Measurements from ENCODE around the gene OXGR1. TPM values are rescaled to one million over a fixed set of nuclear protein-coding genes. Genes with fewer than 3 reads are reported as not detected.
"Not testable (repeated sequence)": the region's sequence is repeated elsewhere in the genome, so short reads cannot be mapped to it uniquely, and the experiment has no call there.

The OXGR1 gene
- total RNA-seq, 8 experiments from 2014 or later = 0.14 to 0.54 (median 0.39) TPM; not detected in 4

DNA sequence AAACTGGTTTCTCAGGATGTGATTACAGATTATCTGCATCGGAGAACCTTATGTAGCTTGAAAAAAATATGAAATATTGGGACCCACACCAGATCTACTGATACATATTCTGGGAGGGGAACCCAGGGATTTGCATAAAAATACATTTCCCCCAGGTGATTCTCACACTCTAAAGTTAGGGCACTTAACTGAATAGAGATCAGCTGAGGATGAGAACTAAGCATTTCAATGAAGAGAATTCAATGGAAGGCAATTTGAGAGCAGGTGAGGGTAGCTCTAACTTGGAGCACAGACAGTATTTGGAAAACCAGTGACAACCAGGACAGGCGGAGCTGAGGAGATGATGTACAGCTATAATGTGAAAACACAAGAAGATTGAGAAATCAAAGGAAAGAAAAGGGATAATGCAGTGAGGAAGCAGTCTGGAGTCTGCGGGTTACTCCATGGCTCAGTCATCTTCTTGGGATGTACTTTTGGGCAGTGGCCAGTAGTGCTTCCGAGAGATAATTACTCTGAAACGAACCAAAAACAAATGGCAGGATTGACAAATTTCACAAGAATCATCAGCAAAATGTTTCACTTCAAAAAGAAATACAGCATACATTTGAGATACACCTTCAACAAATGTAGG lies 6.1 kb upstream of the OXGR1 start:
- ATAC-seq (replicated peaks in 6 of 8) = no peak
- Histone ChIP-seq H3K4me1 (replicated peaks in 1 of 2) (no peaks in the 10 kb centered on the region), H3K4me3 (no peak overlapping the region), H3K27ac (no peak overlapping the region)
- in situ Hi-C loops (cut with MboI; ENCODE audit: low pct_unique_long_range_greater_than_20kb in 2 of 9, low sequenced_read_pairs in 9 of 9, unreplicated experiment in 9 of 9) = no loop called here
- WGBS, 10 experiments = 17 to 100% (median 65%) methylated on average over 1 to 5 of the region's 5 CpGs

DNA sequence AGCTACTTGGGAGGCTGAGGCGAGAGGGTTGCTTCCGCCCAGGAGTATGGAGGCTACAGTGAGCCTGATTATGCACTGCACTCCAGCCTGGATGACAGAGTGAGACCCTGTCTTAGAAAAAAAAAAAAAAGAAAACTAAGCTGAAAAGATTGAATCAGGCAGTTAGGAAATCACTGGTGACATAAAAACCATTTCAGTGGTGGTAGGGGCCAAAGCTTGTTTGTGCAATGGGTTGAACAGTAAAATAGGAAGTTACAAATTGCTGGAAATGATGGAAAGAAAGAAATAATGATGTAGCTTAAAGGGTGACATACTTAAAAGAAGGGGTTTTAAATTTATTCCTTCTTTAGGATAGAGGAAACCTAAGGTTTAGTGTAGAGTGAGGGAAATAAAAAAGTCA lies 4.8 kb upstream of the OXGR1 start:
- no peak for ATAC-seq (replicated peaks in 6 of 8)
- H3K27ac ChIP-seq = no peak overlapping the region
- peaks cover 0 to 4% of the 10 kb centered on the region in 2 donors for H3K4me1 ChIP-seq (replicated peaks in 1 of 2)
- no peak overlapping the region for H3K4me3 ChIP-seq
- in situ Hi-C loops (cut with MboI; ENCODE audit: low pct_unique_long_range_greater_than_20kb in 2 of 9, low sequenced_read_pairs in 9 of 9, unreplicated experiment in 9 of 9) = no loop called here
- 92 to 100% (median 100%) methylated on average over 1 to 2 of the region's 2 CpGs; no CpG with 5 or more reads in 3 of the 10 experiments for WGBS, 10 experiments

DNA sequence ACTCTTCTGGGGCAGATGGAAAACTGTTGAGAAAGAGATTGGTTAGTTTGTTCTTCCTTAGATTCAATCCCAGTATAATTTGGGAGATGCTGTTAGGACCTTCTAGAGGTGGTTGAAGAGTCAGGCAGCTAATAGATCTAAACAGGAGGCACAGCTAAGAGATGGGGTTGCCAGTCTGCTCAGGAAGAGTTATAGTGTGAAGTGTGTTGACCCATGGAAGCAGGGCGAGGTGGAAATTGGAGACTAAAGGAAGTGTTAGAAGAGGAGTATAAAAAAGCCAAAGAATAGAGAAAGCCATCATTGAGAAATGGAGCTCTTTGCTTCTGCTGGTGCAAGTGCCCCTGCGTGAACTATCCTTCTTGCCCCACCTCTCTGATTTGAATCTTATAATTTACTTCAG lies 3.8 kb upstream of the OXGR1 start:
- in situ Hi-C loops (cut with MboI; ENCODE audit: low pct_unique_long_range_greater_than_20kb in 2 of 9, low sequenced_read_pairs in 9 of 9, unreplicated experiment in 9 of 9) = no loop called here
- WGBS, 10 experiments = 0 to 88% (median 64%) methylated on average over 1 to 2 of the region's 2 CpGs; no CpG with 5 or more reads in 2 of the 10 experiments
- Histone ChIP-seq H3K4me1 (replicated peaks in 1 of 2) (peaks cover 0 to 4% of the 10 kb centered on the region in 2 donors), H3K27ac (no peak overlapping the region), H3K4me3 (no peak overlapping the region)
- no peak for ATAC-seq (replicated peaks in 6 of 8)

DNA sequence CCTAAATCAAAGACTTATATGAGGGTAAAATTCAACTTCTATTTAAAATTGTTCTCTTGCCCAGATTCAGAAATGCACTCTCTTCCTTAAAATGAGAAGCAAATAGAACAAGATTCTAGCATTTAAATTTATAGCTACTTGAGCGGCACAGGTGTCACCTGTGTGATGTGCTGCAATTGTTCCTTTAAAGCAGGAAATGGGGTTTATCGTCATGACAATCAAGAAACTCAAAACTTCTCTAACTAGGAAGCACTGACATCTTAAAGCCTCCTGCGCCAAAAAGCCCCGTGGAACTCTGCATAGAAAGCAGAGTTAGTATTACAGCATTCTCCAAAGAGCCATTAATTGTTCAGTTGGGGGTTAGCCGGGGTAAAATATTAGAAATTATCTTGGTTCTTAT lies 2.6 kb upstream of the OXGR1 start:
- no peak overlapping the region for H3K4me3 ChIP-seq
- WGBS, 10 experiments = 26 to 86% (median 64%) methylated on average over 3 to 5 of the region's 5 CpGs; no CpG with 5 or more reads in 3 of the 10 experiments
- peaks cover 0 to 4% of the 10 kb centered on the region in 2 donors for H3K4me1 ChIP-seq (replicated peaks in 1 of 2)
- no peak overlapping the region for H3K27ac ChIP-seq
- ATAC-seq (replicated peaks in 6 of 8) = no peak
- in situ Hi-C loops (cut with MboI; ENCODE audit: low pct_unique_long_range_greater_than_20kb in 2 of 9, low sequenced_read_pairs in 9 of 9, unreplicated experiment in 9 of 9) = no loop called here

DNA sequence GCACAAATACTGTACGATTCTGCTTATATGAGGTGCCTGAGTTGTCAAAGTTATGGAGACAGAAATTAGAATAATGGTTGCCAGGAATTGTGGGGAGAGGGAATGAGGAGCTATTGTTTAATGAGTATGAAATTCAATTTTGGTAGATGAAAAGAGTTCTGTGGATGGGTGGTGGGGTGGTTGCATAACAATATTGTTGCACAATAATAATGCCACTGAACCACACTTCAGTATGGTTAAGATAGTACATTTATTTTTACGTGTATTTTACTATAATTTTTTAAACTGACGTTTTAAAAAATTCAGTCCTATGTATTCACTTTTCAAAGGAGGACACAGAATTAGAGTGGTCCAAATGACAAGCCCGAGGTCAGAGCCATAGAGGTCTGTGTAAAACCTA lies 1.8 kb upstream of the OXGR1 start:
- WGBS, 10 experiments = 18 to 100% (median 71%) methylated on average over 1 to 4 of the region's 4 CpGs; no CpG with 5 or more reads in 1 of the 10 experiments
- H3K4me1 ChIP-seq (replicated peaks in 1 of 2) = peaks cover 0 to 4% of the 10 kb centered on the region in 2 donors
- H3K4me3 ChIP-seq = no peak overlapping the region
- in situ Hi-C loops (cut with MboI; ENCODE audit: low pct_unique_long_range_greater_than_20kb in 2 of 9, low sequenced_read_pairs in 9 of 9, unreplicated experiment in 9 of 9) = no loop called here
- no peak overlapping the region for H3K27ac ChIP-seq
- ATAC-seq (replicated peaks in 6 of 8) = no peak

DNA sequence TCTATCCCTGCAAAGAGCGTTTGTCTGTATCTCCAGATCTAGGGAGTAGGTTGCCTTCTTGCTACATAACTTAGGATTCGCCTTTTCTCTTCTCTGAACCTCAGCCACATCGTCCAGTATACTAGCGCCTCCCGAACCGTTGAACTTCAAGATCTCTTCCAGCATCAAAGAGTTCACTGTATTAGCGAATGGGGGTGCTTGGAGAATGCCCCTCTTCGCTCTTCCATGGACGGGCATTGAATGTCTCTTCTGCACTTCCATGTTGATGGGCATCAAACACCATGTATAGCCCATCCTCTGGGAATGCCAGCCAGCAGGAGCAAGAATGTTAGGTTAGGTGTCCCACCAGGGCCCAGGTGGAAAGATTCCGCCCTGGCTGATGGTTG lies 575 bp upstream of the OXGR1 start:
- 0 to 100% (median 51%) methylated on average over 1 to 8 of the region's 10 CpGs; no CpG with 5 or more reads in 2 of the 10 experiments for WGBS, 10 experiments
- Histone ChIP-seq H3K27ac (no peak overlapping the region), H3K4me1 (replicated peaks in 1 of 2) (peaks cover 0 to 4% of the 10 kb centered on the region in 2 donors), H3K4me3 (no peak overlapping the region)
- in situ Hi-C loops (cut with MboI; ENCODE audit: low pct_unique_long_range_greater_than_20kb in 2 of 9, low sequenced_read_pairs in 9 of 9, unreplicated experiment in 9 of 9) = no loop called here
- no peak for ATAC-seq (replicated peaks in 6 of 8)

DNA sequence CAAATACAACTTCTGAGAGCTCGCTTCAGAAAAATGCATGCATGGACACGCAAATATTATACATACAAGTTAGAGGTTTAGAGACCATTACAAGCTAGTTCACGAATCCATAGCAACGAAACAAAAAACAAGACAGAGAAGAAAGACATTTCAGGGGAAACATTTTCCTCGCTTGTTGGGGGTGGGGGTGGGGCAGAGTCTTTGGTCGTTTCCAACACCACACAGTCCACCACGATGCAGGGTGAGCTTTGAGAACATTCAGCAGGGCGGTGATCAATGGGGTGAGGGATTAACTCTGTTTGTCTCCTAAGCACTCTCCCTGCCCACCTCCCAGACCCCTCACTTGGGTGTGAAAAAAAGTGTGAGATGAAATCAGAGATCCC lies 651 bp downstream of the OXGR1 start:
- peak in 6 of 8 experiments; percentile 25 to 67 (median 44) for ATAC-seq (replicated peaks in 6 of 8)
- H3K4me1 ChIP-seq (replicated peaks in 1 of 2) = peaks cover 0 to 4% of the 10 kb centered on the region in 2 donors
- H3K4me3 ChIP-seq = peak overlapping the region; percentile 25 to 37 (median 32)
- no peak overlapping the region for H3K27ac ChIP-seq
- in situ Hi-C loops (cut with MboI; ENCODE audit: low pct_unique_long_range_greater_than_20kb in 2 of 9, low sequenced_read_pairs in 9 of 9, unreplicated experiment in 9 of 9) = no loop called here
- 20 to 73% (median 50%) methylated on average over 1 to 6 of the region's 8 CpGs; no CpG with 5 or more reads in 3 of the 10 experiments for WGBS, 10 experiments

DNA sequence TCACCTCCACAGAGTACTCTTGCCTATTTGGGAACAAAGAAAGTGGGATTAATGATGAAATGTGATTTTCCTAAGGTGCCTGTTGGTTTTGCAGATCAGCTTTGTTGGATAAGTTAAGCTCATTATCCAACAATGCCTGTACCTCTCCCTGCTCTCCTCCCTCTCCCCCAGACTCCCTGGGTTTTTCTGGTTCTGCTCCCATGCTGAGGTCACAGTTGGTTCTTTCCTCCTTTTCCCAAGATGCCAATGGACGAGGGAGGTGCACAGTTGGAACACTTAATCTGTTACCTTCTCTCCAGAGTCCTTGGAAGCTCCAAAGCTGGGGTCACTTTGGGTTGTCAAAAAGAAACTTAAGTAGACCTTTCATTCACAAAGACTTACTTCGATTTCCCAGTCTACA lies 1.6 kb downstream of the OXGR1 start:
- in situ Hi-C loops (cut with MboI; ENCODE audit: low pct_unique_long_range_greater_than_20kb in 2 of 9, low sequenced_read_pairs in 9 of 9, unreplicated experiment in 9 of 9) = no loop called here
- Histone ChIP-seq H3K4me3 (no peak overlapping the region), H3K27ac (no peak overlapping the region), H3K4me1 (replicated peaks in 1 of 2) (peaks cover 0 to 4% of the 10 kb centered on the region in 2 donors)
- no peak for ATAC-seq (replicated peaks in 6 of 8)
- WGBS, 10 experiments = 0 to 100% (median 86%) methylated on average over 1 to 2 of the region's 2 CpGs; no CpG with 5 or more reads in 1 of the 10 experiments

DNA sequence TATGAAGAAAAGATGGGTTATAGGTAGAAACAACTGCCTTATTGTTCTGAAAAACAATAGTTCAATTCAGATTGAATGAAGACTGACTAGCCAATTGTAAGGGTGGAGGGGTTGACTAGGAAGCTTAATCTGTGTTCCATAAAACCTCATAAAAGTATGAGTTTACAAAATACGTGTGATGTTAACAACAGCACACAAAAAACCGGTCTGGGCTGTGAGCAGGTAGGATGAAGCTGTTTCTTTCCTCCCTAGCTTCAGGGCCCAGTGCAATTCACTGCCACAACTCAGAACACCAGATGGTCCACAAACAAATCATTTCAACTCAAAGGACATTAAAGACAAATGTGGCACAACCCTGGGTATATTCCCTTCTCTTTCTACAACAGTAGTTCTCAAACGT lies 3.2 kb downstream of the OXGR1 start:
- Histone ChIP-seq H3K4me3 (no peak overlapping the region), H3K27ac (no peak overlapping the region), H3K4me1 (replicated peaks in 1 of 2) (peaks cover 3 to 4% of the 10 kb centered on the region in 2 donors)
- in situ Hi-C loops (cut with MboI; ENCODE audit: low pct_unique_long_range_greater_than_20kb in 2 of 9, low sequenced_read_pairs in 9 of 9, unreplicated experiment in 9 of 9) = no loop called here
- no peak for ATAC-seq (replicated peaks in 6 of 8)
- WGBS, 10 experiments = 0 to 100% (median 77%) methylated on average over 2 to 3 of the region's 3 CpGs

DNA sequence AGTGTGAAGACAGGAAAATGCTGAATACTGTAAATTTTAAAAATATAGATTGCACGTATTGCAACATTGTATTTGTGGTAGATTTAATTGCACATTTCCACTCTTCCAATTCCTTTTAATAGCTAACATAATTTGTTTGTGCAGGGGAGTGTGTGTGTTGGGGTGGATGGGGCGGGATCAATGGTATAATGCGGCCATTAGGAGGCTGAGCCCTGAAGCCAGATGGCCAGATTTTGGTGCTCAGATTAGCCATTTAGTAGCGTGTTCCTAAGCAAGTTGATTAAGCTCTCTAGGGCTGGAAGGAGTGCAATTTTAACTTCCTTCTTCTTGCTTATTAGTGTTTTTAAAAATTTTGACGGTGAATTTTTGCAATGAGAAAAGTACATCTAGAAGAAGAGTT lies 5.8 kb downstream of the OXGR1 start:
- 51 to 98% (median 77%) methylated on average over 3 to 5 of the region's 5 CpGs; no CpG with 5 or more reads in 2 of the 10 experiments for WGBS, 10 experiments
- no peak overlapping the region for H3K27ac ChIP-seq
- H3K4me3 ChIP-seq = no peak overlapping the region
- ATAC-seq (replicated peaks in 6 of 8) = no peak
- peaks cover 0 to 3% of the 10 kb centered on the region in 2 donors for H3K4me1 ChIP-seq (replicated peaks in 1 of 2)
- in situ Hi-C loops (cut with MboI; ENCODE audit: low pct_unique_long_range_greater_than_20kb in 2 of 9, low sequenced_read_pairs in 9 of 9, unreplicated experiment in 9 of 9) = no loop called here

DNA sequence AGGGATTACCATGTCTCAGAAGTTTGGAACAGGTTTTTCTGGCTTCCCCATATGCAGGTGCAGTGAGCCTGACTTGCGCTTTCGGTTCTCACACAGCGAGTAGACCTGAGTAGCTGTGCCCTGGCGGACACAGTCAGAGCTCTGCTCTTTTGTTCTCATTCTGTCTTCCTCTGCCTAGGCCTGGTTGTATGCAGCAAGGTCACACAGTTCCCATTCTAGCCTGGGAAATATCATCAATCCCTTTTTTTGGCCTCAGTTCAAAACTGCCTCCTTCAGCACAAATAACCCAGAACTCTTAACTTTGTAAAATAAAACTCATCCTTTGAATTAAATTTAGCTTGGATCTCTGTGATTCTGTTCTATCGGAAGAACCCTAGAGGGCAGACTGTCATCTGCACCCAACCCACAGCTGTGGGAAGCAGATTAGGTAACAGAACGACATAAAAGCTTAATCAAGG lies 10.2 kb downstream of the OXGR1 start:
- Histone ChIP-seq H3K27ac (no peak overlapping the region), H3K4me1 (replicated peaks in 1 of 2) (peaks cover 0 to 3% of the 10 kb centered on the region in 2 donors), H3K4me3 (no peak overlapping the region)
- ATAC-seq (replicated peaks in 6 of 8) = peak; percentile 52 to 99 (median 84)
- WGBS, 10 experiments = 0 to 100% (median 58%) methylated on average over 1 to 6 of the region's 6 CpGs; no CpG with 5 or more reads in 1 of the 10 experiments
- in situ Hi-C loops (cut with MboI; ENCODE audit: low pct_unique_long_range_greater_than_20kb in 2 of 9, low sequenced_read_pairs in 9 of 9, unreplicated experiment in 9 of 9) = no loop called here

DNA sequence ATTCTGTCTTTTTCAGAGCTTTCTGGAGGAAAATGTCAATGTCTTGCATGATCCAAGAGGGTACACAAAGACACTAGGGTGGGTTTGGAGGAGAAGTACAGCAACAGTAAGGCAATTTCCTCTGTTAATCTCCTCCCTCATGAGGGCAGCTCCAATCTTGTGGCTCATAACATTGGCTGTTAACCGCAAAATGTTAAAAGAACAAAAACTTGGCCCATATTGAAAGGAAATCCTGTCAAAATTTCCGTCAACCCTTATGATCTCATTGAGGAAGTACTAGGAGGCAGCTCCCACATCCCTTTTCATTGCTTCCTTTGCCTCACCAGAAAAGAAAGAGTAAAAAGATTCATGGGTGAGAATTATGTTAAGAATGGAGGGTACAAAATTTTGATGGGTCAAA lies 11.6 kb downstream of the OXGR1 start:
- Histone ChIP-seq H3K4me1 (replicated peaks in 1 of 2) (peaks cover 0 to 3% of the 10 kb centered on the region in 2 donors), H3K27ac (no peak overlapping the region), H3K4me3 (no peak overlapping the region)
- WGBS, 10 experiments = 0 to 100% (median 80%) methylated on average over 1 to 2 of the region's 2 CpGs; no CpG with 5 or more reads in 1 of the 10 experiments
- in situ Hi-C loops (cut with MboI; ENCODE audit: low pct_unique_long_range_greater_than_20kb in 2 of 9, low sequenced_read_pairs in 9 of 9, unreplicated experiment in 9 of 9) = no loop called here
- ATAC-seq (replicated peaks in 6 of 8) = peak in 1 of 8 experiments; percentile 35

DNA sequence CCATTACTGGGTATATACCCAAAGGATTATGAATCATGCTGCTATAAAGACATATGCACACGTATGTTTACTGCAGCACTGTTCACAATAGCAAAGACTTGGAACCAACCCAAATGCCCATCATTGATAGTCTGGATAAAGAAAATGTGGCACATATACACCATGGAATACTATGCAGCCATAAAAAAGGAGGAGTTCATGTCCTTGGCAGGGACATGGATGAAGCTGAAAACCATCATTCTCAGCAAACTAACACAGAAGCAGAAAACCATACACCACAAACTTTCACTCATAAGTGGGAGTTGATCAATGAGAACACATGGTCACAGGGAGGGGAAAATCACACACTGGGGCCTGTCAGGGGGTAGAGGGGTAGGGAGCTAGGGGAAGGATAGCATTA lies 14.4 kb downstream of the OXGR1 start:
- ATAC-seq (replicated peaks in 6 of 8); H3K4me3 ChIP-seq; in situ Hi-C loops (cut with MboI; ENCODE audit: low pct_unique_long_range_greater_than_20kb in 2 of 9, low sequenced_read_pairs in 9 of 9, unreplicated experiment in 9 of 9); H3K27ac ChIP-seq; H3K4me1 ChIP-seq (replicated peaks in 1 of 2): not testable (repeated sequence)
- 0 to 100% (median 29%) methylated on average over 1 of the region's 1 CpG; no CpG with 5 or more reads in 5 of the 10 experiments for WGBS, 10 experiments

DNA sequence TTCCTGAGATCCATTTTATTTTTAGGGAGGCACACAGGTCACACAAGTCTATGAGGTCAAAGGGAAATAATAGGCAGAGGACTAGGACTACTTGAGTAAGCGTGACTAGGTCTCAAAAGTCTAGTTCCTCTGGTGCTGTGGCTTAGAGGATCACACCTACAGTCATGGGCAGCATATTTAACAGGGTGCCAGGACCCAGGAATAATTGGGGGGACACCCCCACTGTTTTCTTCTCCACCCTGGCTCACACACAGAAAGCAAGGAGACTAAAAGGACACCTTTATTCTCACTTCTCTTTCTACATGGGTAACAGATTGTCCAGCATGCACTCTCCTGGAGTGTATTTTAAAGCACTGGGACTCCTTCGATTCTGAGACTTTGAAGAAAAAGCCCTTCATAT lies 26.2 kb downstream of the OXGR1 start:
- H3K4me1 ChIP-seq (replicated peaks in 1 of 2) = no peaks in the 10 kb centered on the region
- in situ Hi-C loops (cut with MboI; ENCODE audit: low pct_unique_long_range_greater_than_20kb in 2 of 9, low sequenced_read_pairs in 9 of 9, unreplicated experiment in 9 of 9) = no loop called here
- no peak overlapping the region for H3K4me3 ChIP-seq
- ATAC-seq (replicated peaks in 6 of 8) = no peak
- H3K27ac ChIP-seq = no peak overlapping the region
- WGBS, 10 experiments = 0 to 69% (median 50%) methylated on average over 1 to 2 of the region's 2 CpGs; no CpG with 5 or more reads in 5 of the 10 experiments
